DMS153 treated with DMSO at 0.1 percent for 48 hours (cell line): Measurements from ENCODE around the gene APOBEC3H.

ENCODE experiments used
- DNase-seq: peaks from one replicate; lab custom pipeline; 2025; ENCODE audit not compliant: unreplicated experiment; lab: John Stamatoyannopoulos, UW

The APOBEC3H gene

DNA sequence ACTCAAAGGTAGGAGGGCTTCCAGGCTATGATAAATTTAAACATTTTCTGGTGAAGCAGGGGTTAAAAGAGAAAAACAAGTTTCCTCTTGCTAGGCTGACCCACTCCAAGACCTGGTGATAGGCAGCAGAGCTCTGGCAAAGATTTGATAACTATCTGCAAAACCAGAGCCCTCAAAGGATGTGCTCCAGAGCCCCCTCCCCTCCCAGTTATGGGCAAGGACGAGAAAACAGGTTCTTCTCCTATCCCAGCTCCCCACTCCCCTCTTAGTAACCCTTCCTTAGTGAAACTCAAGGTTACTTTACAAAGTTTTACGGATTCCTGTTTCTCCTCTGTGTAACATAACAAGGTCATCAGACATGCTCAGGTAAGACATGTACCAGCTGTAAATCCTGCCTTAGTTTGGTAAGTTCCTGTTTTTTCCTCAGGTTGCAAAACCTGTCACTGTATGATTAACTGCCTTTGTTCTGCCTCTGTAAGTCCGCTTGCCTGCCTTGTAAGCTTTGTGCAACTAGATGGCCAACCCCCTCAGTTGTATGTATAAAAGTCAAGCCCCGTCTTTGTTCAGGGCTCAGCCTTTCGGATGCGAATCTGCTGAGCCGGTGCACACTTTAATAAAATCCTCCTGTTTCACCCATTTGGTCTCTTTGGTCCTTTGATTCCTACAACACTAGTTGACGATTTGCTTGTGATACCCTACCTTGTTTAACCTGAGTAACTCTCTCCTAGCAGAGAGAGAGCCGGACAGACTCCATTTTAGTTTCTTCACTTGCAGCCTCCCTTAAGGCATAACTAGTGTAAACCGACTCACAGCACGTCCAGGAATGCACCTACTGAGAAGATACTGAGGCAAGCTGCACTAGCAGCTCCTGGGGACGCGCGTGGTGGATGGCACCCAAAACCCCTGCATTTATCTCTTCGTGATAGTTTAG lies 13.9 kb downstream of the APOBEC3H start:
- DNase-seq = no peak

DNA sequence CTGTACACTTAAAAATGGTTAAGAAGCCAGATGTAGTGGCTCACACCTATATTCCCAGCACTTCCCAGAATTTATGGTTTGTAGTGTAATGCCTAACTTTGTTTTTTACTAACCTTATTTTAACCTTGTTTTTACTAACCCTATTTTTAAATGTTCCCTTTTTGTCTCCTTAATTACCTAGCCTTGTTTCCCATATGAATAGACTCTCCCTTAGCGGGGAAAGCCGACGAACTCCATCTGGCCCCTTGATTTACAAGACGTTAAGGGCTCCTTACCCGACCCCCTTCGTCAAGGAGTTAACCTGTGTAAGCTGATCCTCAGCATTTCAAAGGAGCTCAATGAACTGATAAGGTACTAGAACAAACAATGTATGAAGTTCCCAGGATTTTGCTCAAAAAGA lies 17.1 kb downstream of the APOBEC3H start:
- no peak for DNase-seq

DNA sequence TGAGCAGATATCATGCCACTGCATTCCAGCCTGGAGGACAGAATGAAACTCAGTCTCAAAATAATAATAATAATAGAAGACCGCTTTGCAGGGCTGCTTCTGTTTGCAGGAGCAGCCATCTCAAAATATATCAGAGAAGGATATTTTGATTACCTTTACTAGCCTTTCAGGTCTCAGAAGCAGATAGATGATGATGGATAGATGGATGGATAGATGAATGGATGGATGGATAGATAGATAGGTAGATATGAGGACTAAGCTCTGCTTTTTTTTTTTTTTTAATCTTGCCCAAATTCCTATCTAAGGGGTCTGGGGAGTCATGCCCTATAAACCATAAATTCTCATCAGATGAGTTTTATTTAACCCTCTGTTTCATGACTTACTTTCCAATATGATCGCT lies 18.5 kb downstream of the APOBEC3H start:
- DNase-seq = no peak

DNA sequence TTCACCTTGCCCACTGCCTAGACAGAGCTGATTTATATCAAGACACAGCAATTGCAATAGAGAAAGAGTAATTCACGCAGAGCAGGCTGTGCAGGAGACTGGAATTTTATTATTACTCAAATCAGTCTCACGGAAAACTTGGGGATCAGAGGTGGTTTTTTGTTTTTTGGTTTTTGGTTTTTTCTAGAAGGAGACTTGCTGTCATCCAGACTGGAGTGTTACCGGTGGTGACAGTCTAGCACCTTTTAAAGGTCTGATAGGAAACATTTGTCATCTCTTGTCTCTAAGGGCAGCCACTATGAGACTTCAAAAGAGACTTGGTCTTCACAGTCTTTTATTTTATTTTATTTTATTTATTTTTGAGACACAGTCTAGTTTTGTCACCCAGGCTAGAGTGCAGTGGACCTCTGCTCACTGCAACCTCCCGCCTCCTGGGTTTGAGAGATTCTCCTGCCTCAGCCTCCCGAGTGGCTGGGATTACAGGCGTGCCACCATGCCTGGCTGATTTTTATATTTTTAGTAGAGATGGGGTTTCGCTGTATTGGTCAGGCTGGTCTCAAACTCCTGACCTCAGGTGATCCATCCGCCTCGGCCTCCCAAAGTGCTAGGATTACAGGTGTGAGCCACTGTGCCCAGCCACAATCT lies 19.1 kb downstream of the APOBEC3H start:
- DNase-seq = no peak

DNA sequence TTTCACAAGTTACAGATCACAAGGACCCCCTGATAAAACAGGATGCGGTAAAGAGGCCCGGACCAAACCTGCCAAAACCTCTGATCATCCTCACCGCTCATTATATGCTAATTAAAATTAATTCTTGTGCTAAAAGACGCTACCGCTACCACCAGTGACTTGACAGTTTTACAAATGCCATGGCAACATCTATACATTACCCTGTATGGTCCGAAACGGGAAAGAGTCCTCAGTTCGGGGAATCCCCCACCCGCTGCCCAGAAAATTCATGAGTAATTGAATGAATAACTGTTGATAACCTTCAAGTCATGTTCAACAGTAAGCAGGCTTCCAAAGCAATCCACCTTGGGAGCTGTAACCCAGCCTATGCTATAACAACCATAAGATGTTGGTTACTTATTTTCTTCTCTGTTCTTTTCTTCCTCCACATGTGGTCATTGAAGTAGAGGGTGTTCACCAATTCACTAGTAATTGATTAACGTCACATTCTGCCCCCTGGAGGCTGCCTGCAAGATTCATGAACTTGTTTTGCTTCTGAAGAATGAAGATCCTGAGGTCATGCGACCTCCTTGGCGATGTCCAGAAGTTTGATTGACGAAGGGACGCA lies 20.6 kb downstream of the APOBEC3H start:
- peak; percentile 22 for DNase-seq

DNA sequence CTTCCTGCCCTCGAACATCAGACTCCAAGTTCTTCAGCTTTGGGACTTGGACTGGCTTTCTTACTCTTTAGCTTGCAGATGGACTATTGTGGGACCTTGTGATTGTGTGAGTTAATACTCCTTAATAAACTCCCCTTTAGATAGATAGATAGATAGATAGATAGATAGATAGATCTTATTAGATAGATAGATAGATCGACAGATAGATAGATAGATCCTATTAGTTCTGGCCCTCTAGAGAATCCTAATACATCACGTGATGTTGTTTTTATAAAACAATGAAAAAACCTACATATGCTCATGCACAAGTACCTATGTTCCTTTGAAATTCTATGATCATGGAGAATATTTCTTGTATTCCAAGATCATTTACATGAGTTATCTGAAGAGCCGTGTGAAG lies 23.9 kb downstream of the APOBEC3H start:
- no peak for DNase-seq

DNA sequence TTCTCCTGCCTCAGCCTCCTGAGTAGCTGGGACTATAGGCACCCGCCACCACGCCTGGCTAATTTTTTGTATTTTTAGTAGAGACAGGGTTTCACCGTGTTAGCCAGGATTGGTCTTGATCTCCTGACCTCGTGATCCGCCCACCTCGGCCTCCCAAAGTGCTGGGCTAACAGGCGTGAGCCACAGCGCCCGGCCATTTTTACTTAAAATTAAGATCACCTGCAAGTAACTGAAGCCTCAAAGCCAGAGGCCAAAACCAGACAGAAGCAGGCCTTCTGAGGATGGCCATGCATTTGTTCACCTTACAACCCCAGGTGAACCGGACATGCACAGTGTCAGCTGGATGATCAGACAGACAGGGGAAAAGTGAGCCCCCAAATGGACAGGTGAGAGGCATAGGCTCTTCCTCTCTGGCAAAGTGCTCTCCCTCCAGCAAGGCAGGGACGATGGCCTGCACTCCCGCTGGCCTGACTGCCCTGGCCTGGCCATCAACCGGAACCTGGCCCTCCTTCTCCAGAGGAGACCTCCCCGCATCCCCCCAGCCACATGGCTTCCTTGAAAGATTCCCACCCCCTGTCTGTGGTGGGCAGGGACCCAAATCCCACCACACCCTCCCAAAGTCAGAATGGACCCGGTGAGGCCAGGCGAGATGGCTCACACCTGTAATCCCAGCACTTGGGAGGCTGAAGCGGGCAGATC lies 25.9 kb downstream of the APOBEC3H start:
- DNase-seq = no peak

DNA sequence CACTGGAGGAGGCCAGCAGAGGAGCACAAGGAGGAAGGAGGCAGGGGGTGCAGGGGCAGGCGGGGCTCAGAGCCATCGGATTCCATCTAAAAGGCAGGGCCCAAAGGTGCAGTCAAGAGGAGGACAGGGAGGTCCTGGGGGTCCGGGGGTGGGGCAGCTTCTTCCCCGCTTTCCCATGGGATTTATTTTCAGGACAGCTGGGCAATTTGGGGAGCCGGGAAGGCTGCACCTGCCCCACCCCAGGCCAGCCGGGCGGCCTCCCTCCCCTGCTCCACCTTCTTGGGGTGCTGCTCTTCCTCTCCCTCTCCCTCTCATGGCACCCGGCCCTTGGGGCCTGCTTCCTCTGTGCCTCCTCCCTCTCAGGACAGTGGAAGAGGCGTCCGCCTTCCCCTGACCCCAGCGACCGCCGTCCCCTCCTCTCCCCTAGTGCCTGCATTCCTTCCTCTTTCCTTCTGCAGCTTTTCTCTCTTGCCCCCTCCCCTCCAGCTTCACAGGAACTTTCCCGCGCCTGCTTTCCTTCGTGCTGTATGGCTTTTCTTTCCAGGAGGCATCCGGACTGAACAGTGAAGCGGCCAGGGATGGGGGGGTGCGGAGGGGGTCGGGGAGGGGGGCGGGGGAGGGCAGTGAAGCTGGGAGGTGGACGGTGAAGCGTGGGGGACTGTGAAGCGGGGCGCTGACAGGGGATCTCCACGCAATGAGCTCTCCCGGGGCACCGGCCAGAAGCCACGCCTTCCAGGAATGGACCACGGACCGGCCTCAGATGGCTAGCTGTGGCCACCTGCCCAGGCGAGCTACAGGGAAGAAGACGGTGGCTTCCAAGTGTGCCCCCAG lies 26.9 kb downstream of the APOBEC3H start:
- no peak for DNase-seq

DNA sequence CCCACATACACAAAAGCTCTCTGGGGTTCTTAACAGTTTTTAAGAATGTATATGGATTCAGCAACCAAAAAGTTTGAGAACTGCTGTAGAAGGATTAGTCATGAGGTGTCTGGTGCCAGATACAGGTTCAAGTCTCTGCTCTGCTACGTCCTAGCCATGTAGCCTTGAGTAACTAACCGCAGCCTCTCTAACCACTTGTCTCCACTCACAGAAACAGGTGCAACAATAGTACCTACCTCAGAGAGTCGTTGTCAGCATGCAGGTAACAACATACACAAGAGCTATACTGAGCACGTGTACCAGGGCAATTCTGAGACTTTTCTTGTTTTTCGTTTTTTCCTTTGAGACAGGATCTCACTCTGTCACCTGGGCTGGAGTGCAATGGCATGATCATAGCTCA lies 28.6 kb downstream of the APOBEC3H start:
- DNase-seq = no peak

DNA sequence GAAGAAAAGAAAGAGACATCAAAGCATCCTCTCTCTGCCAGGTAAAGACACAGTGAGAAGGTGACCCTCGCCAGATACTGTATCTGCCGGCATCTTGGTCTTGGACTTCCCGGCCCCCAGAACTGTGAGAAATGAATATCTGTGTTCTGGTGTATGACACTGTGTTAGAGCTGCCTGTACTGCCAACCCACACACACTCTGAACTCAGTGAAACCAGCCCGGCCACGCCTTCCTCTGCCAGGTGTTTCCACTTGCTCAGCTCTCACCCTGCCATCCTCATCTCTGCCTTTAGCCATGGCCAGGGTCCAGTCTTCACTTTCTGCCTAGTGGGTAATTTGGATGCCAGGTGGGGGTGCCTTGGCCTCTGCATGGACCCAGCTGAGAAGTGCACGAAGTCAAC lies 31.5 kb downstream of the APOBEC3H start:
- no peak for DNase-seq

DNA sequence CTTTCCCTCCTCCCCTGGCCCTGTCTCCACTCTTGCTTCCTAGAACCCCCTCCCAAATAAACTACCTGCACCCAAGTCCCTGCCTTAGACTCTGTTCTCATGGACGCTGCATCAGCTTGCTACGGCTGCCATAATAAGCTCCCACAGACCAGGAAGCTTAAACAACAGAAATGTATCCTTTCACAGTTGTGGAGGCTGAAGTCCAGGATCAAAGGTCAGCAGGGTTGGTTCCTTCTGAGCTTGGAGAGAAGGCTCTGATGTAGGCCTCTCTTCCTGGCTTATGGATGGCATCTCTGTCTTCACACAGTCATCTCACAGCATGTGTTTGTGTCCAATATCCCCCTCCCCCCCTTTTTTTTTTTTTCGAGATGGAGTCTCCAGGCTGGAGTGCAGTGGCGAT lies 32.0 kb downstream of the APOBEC3H start:
- no peak for DNase-seq

DNA sequence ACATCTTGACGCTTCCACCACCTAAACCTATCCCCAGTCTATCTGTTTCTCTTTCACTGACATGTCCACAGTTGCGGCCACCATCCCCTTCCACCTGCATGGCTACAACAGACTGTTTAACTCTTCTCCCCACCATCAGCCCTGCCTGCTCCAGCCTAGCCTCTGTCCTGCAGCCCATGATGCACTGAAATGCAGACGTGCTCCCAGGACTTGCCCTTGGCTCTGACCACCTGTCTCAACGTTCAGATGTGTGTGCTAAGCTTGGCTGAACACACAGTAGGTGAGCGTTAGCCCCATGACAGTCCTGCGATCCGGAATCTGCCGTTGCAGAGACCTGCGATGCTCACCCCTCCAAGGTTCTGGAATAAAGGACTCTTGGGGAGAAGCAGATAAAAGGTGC lies 32.7 kb downstream of the APOBEC3H start:
- no peak for DNase-seq

DNA sequence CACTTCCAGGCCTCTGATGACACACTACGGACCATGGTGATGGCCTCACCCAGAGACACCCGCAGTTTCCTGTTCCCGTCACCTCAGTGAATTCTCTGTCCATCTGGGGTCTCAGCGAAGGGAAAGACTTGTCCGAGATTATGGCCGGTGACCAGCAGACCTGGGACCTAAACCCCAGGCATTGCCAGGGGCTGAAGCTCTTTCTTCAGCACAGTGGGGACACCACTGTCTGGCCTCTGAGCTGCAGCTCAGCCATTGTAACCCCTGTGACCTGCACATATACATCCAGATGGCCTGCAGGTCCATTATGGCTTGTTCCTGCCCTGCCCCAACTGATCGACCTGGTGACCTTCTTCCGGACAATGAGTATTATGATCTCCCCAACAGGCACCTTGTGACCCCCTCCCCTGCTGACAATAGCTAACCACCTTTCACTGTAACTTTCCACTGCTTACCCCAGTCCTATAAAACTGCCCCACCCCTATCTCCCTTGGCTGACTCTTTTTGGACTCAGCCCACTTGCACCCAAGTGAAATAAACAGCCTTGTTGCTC lies 33.2 kb downstream of the APOBEC3H start:
- no peak for DNase-seq

DNA sequence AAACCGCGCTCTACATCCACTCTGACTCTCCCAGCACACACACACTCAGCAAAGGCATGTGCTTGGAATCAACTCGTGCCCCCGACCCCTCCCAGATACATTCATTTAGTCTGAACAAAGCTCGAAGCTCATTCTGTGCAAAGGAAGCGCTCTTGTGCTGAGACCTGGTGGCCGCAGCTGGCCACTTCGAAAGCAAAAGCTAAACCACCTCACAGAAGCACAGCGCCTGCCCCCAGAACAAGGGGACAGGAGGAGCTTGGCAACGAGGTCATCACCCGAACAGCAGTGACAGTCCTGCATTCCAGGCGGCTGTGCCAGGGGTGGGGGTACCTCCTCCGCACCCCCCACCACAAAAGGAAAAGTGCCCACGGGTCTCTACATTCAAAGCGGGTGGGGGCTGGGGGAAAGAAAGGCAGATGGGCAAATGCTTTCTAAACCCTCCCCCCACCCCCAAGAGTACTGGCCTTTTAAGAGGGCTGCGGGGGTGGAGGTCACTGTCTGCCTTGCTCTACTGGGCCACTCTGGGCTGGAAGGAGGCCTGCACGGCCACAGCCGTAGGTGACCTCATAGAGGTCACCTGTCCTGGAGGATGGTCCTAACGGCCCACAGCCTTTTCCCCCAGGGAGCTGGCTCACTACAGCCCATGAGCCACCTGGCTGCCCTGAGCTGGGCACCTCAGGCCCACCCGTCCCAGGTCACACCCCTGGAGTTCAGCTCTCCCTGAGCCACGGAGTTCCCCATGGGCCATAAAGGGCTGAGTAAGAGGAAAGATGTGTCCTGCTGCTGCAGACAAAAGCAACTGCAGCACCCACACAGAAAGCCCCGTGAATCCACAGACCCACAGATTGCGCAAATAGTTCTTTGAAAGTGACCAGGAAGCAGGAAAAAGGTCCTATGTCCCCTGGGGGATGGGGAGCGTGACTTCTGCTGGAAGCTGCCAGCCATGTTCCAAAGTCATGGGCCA lies 34.1 kb downstream of the APOBEC3H start:
- no peak for DNase-seq

DNA sequence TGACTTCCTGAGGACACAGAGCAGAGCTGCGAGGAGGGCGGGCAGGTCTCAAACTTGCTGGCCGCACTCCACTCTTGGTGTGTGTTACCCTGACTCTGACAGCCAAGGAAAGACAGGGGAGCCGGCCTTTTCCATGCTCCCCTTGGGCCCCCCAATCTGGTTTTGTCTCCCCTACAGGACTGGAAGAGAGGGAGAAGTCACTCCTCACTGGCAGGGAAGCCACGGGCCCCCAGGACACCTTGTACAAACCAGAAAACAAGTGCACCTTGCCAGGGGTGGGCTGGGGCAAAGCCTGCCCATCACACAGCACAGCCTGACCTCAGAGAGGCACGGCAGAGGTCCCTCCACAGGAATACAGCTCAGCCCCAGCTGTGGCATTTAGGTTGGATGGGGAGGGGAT lies 35.2 kb downstream of the APOBEC3H start:
- no peak for DNase-seq

DNA sequence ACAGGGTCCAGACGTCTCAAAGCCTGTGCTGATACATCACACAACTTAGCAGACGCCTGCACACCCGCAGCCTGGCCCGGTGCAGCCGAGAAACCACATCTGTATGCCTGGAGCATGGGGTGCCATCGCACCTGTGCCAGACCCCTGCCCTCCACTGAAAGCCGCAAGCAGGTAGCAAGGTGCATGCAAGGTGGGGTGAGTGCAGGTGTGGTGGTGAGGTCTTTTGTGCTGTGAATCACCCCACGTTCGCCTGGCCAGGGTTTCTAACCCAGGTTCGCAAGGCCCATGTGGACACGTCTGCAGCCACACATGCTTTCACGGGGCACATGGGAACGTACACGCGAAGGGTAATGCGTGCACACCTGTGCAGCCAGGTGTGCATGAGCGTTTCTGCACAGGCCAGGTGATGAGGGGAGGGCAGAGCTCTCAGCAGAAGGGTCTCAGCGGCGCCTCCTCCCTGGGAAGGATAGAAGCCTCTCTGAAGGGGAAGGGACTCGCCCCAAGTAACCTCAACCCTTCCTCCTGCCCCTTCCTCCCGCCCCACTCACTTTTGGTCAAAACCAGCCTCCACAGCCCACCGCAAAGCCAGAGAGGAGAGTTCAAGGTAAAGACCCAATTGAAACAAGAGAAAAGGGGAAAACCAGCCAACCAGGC lies 36.0 kb downstream of the APOBEC3H start:
- DNase-seq = no peak

DNA sequence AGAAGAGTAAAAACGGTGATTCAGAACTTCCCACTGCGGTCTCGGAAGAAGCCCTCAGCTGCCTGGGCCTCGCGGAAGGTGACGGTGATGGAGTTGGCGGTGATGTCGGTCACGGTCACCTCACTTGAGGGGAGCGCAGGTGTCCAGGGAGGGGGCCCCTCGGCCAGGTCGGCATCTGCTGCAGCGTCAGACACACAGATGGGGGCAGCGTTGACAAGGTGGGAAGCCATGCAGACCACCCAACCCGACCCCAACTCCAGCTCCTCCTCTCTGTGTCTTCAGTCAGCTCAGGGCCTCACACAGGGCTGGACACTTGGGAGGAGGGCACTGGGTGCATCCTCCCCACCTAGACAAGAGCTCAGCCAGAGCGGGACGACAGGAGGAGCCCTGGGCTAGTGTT lies 36.8 kb downstream of the APOBEC3H start:
- DNase-seq = no peak

DNA sequence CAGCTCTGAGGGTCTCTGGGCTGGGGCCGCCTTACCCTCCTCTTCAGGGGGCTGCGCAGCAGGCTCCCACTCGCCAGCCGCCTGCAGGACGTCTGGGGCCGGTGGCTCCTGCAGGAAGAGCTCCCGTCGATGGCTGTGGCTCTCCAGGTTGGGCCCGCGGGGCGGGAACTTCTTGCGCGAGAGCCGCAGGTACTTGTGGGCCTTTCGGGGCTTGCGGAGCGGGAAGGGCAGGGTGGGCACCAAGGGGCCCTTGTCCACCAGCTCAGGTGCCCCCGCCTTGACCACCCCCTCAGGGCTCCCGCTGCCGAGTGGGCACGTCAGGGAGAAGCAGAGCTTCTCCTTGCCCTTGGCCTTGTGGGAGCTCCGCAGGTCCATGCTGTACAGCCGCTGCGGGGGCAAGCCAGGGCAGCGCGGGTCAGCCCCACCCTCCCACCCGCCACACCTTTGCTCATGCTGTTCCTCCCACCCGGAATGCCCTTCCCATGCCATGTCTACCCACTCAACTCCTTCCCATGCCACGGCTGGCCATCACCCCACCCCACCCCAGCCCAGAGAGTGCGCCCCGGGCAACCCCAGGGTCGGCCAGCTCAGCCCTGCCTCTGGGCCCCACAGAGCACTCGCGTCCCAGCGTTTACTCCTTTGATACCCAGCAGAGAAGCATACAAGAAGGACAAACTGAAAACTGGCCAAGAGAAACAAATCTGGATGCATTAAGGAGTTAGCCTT lies 37.5 kb downstream of the APOBEC3H start:
- no peak for DNase-seq
